ENCODE data around the gene VTI1A.

The VTI1A gene

DNA sequence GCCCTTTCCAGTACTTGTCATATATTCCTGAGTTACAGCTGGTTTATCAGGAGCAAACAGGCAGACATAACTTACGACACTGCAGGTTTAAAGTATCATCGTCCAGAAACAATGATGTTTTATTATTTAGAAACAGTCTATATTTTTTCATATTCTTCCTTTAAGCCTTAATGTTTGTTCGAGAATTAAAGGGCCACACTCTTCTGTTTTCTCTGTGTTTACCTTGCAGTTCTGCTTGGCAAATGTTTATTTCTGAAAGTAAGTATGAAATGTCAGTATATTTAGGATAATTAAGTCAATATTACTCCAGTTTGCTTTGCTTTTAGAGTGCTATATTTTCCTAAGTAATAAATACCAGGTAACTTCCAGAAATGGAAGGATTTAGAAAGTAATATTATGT, 115.1 kb downstream of the VTI1A start:
- Histone ChIP-seq H3K9ac (ENCODE audit: low read depth, low read length, poor library complexity, severe bottlenecking) (no peak overlapping the region), H3K27me3 (ENCODE audit: insufficient read depth, low read length, poor library complexity, severe bottlenecking) (no peaks in the 10 kb centered on the region), H3K9me3 (ENCODE audit: insufficient read depth, low read depth, low read length) (no peaks in the 10 kb centered on the region), H3K4me1 (ENCODE audit: insufficient read depth, low read length, poor library complexity, severe bottlenecking) (no peaks in the 10 kb centered on the region), H3K4me2 (ENCODE audit: low read depth, low read length, poor library complexity, severe bottlenecking) (no peak overlapping the region), H3K9me2 (replicated peaks; ENCODE audit: low read depth, low read length) (no peaks in the 10 kb centered on the region), H4K20me1 (ENCODE audit: insufficient read depth, low read length, poor library complexity, severe bottlenecking) (no peaks in the 10 kb centered on the region), H2AFZ (ENCODE audit: low read length) (no peak overlapping the region), H3K36me3 (ENCODE audit: insufficient read depth, low read length) (no peaks in the 10 kb centered on the region), H3K4me3 (ENCODE audit: low read length, poor library complexity, severe bottlenecking) (no peak overlapping the region), H3F3A (ENCODE audit: low read depth) (no peaks in the 10 kb centered on the region), H3K79me2 (ENCODE audit: insufficient read depth, low read length) (no peaks in the 10 kb centered on the region)
- no peak for TF ChIP-seq EZH2phosphoT487 (IDR thresholded peaks at IDR 0.05; ENCODE audit: borderline replicate concordance)
- TF ChIP-seq, protein P1, sequence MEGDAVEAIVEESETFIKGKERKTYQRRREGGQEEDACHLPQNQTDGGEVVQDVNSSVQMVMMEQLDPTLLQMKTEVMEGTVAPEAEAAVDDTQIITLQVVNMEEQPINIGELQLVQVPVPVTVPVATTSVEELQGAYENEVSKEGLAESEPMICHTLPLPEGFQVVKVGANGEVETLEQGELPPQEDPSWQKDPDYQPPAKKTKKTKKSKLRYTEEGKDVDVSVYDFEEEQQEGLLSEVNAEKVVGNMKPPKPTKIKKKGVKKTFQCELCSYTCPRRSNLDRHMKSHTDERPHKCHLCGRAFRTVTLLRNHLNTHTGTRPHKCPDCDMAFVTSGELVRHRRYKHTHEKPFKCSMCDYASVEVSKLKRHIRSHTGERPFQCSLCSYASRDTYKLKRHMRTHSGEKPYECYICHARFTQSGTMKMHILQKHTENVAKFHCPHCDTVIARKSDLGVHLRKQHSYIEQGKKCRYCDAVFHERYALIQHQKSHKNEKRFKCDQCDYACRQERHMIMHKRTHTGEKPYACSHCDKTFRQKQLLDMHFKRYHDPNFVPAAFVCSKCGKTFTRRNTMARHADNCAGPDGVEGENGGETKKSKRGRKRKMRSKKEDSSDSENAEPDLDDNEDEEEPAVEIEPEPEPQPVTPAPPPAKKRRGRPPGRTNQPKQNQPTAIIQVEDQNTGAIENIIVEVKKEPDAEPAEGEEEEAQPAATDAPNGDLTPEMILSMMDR (conservative IDR thresholded peaks at IDR 0.05; ENCODE audit: low read length): no peak

DNA sequence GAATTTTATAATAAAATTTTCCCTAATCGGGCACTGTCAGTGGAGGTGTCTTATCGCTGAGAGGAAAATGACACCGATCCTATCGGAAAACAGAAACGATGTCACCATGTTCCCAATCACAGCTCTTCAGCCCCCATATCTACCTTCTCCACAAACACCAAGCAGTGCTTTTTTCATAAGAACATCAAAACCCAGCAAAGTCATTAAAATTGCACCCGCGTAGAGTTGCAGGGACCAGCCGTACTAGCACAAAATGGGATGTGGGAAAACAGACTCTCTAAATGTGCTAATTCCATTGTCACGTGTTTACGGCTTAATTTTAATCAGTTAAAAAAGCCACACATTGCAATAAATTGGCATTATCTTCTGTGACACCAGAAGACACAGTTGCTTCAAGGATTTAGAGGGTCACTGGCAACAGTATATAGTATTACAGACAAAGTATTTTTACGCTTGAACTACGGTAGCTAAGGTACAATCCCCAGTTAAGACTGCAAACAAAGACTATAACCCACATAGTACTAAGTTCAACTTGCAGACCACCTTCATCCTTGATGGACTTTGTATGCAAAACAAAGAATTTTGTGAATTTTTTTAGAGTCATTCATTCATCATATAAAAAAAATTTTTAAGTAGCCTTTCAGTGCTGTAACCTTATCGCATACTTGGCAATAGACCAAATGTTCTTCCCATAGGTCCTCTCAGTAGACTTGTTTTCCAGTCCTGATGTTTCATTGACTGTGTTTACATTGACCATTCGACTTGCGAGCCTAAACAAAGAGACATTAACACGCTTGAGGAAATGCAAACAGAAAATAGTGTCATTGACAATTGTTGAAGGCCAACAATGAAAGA, 116.0 kb downstream of the VTI1A start:
- no peak for TF ChIP-seq EZH2phosphoT487 (IDR thresholded peaks at IDR 0.05; ENCODE audit: borderline replicate concordance)
- TF ChIP-seq, protein P1 (conservative IDR thresholded peaks at IDR 0.05; ENCODE audit: low read length): no peak
- no peak overlapping the region for H3K4me3 ChIP-seq (ENCODE audit: low read length, poor library complexity, severe bottlenecking)

GRCh38 chr10:112564337-112564736, 117.3 kb downstream of the VTI1A start:
- no peaks in the 10 kb centered on the region for H3K79me2 ChIP-seq (ENCODE audit: insufficient read depth, low read length)
- no peaks in the 10 kb centered on the region for H3K4me1 ChIP-seq (ENCODE audit: insufficient read depth, low read length, poor library complexity, severe bottlenecking)
- no peaks in the 10 kb centered on the region for H4K20me1 ChIP-seq (ENCODE audit: insufficient read depth, low read length, poor library complexity, severe bottlenecking)
- no peak overlapping the region for H2AFZ ChIP-seq (ENCODE audit: low read length)
- H3K27me3 ChIP-seq (ENCODE audit: insufficient read depth, low read length, poor library complexity, severe bottlenecking): no peaks in the 10 kb centered on the region
- H3K9me3 ChIP-seq (ENCODE audit: insufficient read depth, low read depth, low read length): no peaks in the 10 kb centered on the region
- no peak overlapping the region for H3K9ac ChIP-seq (ENCODE audit: low read depth, low read length, poor library complexity, severe bottlenecking)
- TF ChIP-seq, protein P1 (conservative IDR thresholded peaks at IDR 0.05; ENCODE audit: low read length): no peak
- TF ChIP-seq EZH2phosphoT487 (IDR thresholded peaks at IDR 0.05; ENCODE audit: borderline replicate concordance): no peak
- no peaks in the 10 kb centered on the region for H3K36me3 ChIP-seq (ENCODE audit: insufficient read depth, low read length)
- no peak overlapping the region for H3K4me3 ChIP-seq (ENCODE audit: low read length, poor library complexity, severe bottlenecking)
- no peak overlapping the region for H3K4me2 ChIP-seq (ENCODE audit: low read depth, low read length, poor library complexity, severe bottlenecking)
- H3F3A ChIP-seq (ENCODE audit: low read depth): no peaks in the 10 kb centered on the region
- H3K9me2 ChIP-seq (replicated peaks; ENCODE audit: low read depth, low read length): no peaks in the 10 kb centered on the region

More for the DNA sequence above, 116.0 kb downstream of the VTI1A start:
- Histone ChIP-seq H3K79me2 (ENCODE audit: insufficient read depth, low read length) (no peaks in the 10 kb centered on the region), H3K9me2 (replicated peaks; ENCODE audit: low read depth, low read length) (no peaks in the 10 kb centered on the region), H3K36me3 (ENCODE audit: insufficient read depth, low read length) (no peaks in the 10 kb centered on the region), H4K20me1 (ENCODE audit: insufficient read depth, low read length, poor library complexity, severe bottlenecking) (no peaks in the 10 kb centered on the region), H3K9me3 (ENCODE audit: insufficient read depth, low read depth, low read length) (no peaks in the 10 kb centered on the region), H3F3A (ENCODE audit: low read depth) (no peaks in the 10 kb centered on the region), H3K9ac (ENCODE audit: low read depth, low read length, poor library complexity, severe bottlenecking) (no peak overlapping the region), H3K27me3 (ENCODE audit: insufficient read depth, low read length, poor library complexity, severe bottlenecking) (no peaks in the 10 kb centered on the region), H3K4me2 (ENCODE audit: low read depth, low read length, poor library complexity, severe bottlenecking) (no peak overlapping the region), H2AFZ (ENCODE audit: low read length) (no peak overlapping the region), H3K4me1 (ENCODE audit: insufficient read depth, low read length, poor library complexity, severe bottlenecking) (no peaks in the 10 kb centered on the region)

Measured in Loucy (cell line).